GF-D8 (cell line): ENCODE data around the gene P2RX6.
"Not testable (repeated sequence)": the region's sequence is repeated elsewhere in the genome, so short reads cannot be mapped to it uniquely, and the experiment has no call there.

ENCODE experiments used
- DNase-seq: peaks from one replicate; lab custom pipeline; 2025; lab: John Stamatoyannopoulos, UW

Gene P2RX6

GRCh38 chr22:21014726-21015465 lies at the start of gene P2RX6:
Gene P2RX6 (plus strand): TSS chr22:21015165. CDS start chr22:21015175, 10 bp downstream.
- DNase-seq = no peak

- no peak for DNase-seq
Measured at GRCh38 chr22:20965888-20966855, 48.8 kb upstream of the P2RX6 start.

GRCh38 chr22:20966883-20967696 lies 47.9 kb upstream of the P2RX6 start, which contains the start of gene AIFM3:
Gene AIFM3 (plus strand): TSS chr22:20967255. CDS start chr22:20967945, 690 bp downstream.
- DNase-seq = no peak

- no peak for DNase-seq
Measured at GRCh38 chr22:20967697-20968211, 47.2 kb upstream of the P2RX6 start.

- DNase-seq = no peak
Measured at GRCh38 chr22:20968281-20968977, 46.5 kb upstream of the P2RX6 start.

- no peak for DNase-seq
Measured at GRCh38 chr22:20970939-20971657, 43.9 kb upstream of the P2RX6 start.

GRCh38 chr22:20972014-20972694 lies 42.8 kb upstream of the P2RX6 start:
- not testable (repeated sequence) for DNase-seq

GRCh38 chr22:20972933-20973577 lies 41.9 kb upstream of the P2RX6 start:
- DNase-seq = no peak

GRCh38 chr22:20973634-20974286 lies 41.2 kb upstream of the P2RX6 start:
- DNase-seq = no peak

- no peak for DNase-seq
Measured at GRCh38 chr22:20974336-20974955, 40.5 kb upstream of the P2RX6 start.

GRCh38 chr22:20975541-20976290 lies 39.2 kb upstream of the P2RX6 start:
- no peak for DNase-seq

GRCh38 chr22:20976291-20976877 lies 38.6 kb upstream of the P2RX6 start:
- DNase-seq = no peak

GRCh38 chr22:20977019-20977418 lies 37.9 kb upstream of the P2RX6 start:
- DNase-seq = no peak

GRCh38 chr22:20977516-20978170 lies 37.3 kb upstream of the P2RX6 start:
- no peak for DNase-seq

- no peak for DNase-seq
Measured at GRCh38 chr22:20978419-20978818, 36.5 kb upstream of the P2RX6 start.

- DNase-seq = no peak
Measured at GRCh38 chr22:20979243-20979809, 35.6 kb upstream of the P2RX6 start.
